Measurements from ENCODE around the gene PPARA.

The PPARA gene

DNA sequence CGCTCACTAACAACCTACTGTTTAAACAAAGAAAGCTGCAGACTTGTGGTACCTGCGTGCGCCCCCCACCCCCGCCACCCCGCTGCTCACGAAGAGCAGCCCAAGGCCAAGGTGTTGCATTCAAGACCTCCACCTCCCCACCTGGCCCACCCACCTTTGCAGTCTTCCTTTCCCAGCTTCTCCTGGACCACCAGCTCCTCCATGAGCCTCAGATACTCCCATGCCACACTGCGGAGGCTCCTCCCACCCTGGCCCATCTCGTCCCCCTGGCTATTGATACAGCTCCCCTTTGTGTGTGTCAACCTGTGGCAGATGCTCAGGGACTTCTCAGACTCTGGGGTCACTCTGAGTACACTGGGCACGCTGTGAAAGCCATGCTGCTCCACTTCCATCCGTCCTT is 95.9 kb downstream of the PPARA start:
- WGBS, 2 donors (ENCODE audit: extremely low coverage in 2 of 2, insufficient read length in 2 of 2, insufficient replicate concordance in 1 of 2): no CpG with 5 or more reads among the region's 10 CpGs
- Histone ChIP-seq H2AFZ (ENCODE audit: low read length) (no peak overlapping the region), H3K9ac (ENCODE audit: low read depth, low read length, poor library complexity) (no peak overlapping the region), H3K4me3 (ENCODE audit: low read length in 2 of 2) (no peak overlapping the region), H2BK5ac (ENCODE audit: low read length) (no peak overlapping the region), H3K4me2 (ENCODE audit: insufficient read depth, low read length, poor library complexity, severe bottlenecking) (no peak overlapping the region), H3K4me1 (ENCODE audit: control insufficient read depth in 2 of 2, insufficient read depth in 1 of 2, low read depth in 1 of 2, low read length in 2 of 2) (peaks cover 0 to 6% of the 10 kb centered on the region in 2 donors), H2BK15ac (ENCODE audit: low read length) (no peak overlapping the region), H2AK5ac (ENCODE audit: low read depth, low read length) (no peak overlapping the region), H2BK120ac (ENCODE audit: low read depth, low read length) (no peak overlapping the region), H3K9me3 (replicated peaks in 1 of 2; ENCODE audit: control insufficient read depth in 2 of 2, insufficient read depth in 1 of 2, low read depth in 1 of 2, low read length in 2 of 2) (peaks cover 2 to 6% of the 10 kb centered on the region in 2 donors), H4K8ac (ENCODE audit: low read depth, low read length) (no peak overlapping the region), H3K36me3 (replicated peaks in 1 of 2; ENCODE audit: control insufficient read depth in 2 of 2, insufficient read depth in 2 of 2, low read length in 2 of 2) (peaks cover 2 to 22% of the 10 kb centered on the region in 2 donors), H4K91ac (ENCODE audit: low read depth, low read length, poor library complexity) (no peak overlapping the region), H3K23ac (ENCODE audit: low read depth, low read length, poor library complexity) (no peak overlapping the region), H3K79me1 (ENCODE audit: low read depth, low read length) (peaks cover 8% of the 10 kb centered on the region), H3K18ac (ENCODE audit: low read length) (no peak overlapping the region), H3K4ac (ENCODE audit: low read length) (no peak overlapping the region), H2BK12ac (ENCODE audit: low read length) (no peak overlapping the region), H3K27me3 (ENCODE audit: control insufficient read depth in 3 of 3, insufficient read depth in 3 of 3, low read depth in 1 of 3, low read length in 3 of 3) (peaks cover 0 to 2% (median 0%) of the 10 kb centered on the region in 3 experiments), H3K27ac (replicated peaks; ENCODE audit: low read length) (no peak overlapping the region), H3K14ac (ENCODE audit: low read length) (no peak overlapping the region)
- no peak for DNase-seq (ENCODE audit: low spot score)

DNA sequence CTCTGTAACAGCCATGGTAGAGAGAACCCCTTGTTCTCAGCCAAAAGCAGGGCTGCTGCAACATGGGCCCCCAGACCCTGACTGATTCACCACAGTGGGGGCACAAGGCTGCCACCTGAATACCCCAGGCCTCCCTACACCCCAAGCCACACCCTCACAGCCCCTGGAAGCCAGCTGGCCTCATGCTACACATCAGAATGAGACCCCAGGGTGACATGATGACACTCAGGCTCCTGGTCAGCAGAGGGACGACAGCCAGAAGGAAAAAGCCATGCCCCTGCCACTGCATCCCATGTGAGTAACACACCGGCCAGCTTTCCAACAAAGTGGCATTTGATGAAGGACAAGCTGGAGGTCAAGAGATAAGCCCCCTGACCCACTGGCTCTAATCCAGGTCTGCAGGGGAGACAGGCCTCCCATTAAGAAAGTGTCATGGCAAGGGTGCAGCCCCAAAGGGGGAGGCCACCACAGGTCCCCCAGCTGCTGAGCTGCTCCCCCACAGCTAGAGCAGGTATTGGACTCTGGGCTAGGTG is 97.2 kb downstream of the PPARA start:
- H2BK12ac ChIP-seq (ENCODE audit: low read length): no peak overlapping the region
- no peak overlapping the region for H3K18ac ChIP-seq (ENCODE audit: low read length)
- H3K27ac ChIP-seq (replicated peaks; ENCODE audit: low read length): no peak overlapping the region
- peaks cover 2 to 8% of the 10 kb centered on the region in 2 donors for H3K9me3 ChIP-seq (replicated peaks in 1 of 2; ENCODE audit: control insufficient read depth in 2 of 2, insufficient read depth in 1 of 2, low read depth in 1 of 2, low read length in 2 of 2)
- H3K27me3 ChIP-seq (ENCODE audit: control insufficient read depth in 3 of 3, insufficient read depth in 3 of 3, low read depth in 1 of 3, low read length in 3 of 3): peaks cover 0 to 2% (median 0%) of the 10 kb centered on the region in 3 experiments
- no CpG with 5 or more reads among the region's 2 CpGs for WGBS, 2 donors (ENCODE audit: extremely low coverage in 2 of 2, insufficient read length in 2 of 2, insufficient replicate concordance in 1 of 2)
- no peak overlapping the region for H3K4ac ChIP-seq (ENCODE audit: low read length)
- H3K4me2 ChIP-seq (ENCODE audit: insufficient read depth, low read length, poor library complexity, severe bottlenecking): no peak overlapping the region
- H2AFZ ChIP-seq (ENCODE audit: low read length): no peak overlapping the region
- peaks cover 8% of the 10 kb centered on the region for H3K79me1 ChIP-seq (ENCODE audit: low read depth, low read length)
- H2BK120ac ChIP-seq (ENCODE audit: low read depth, low read length): no peak overlapping the region
- no peak overlapping the region for H4K91ac ChIP-seq (ENCODE audit: low read depth, low read length, poor library complexity)
- no peak for DNase-seq (ENCODE audit: low spot score)
- no peak overlapping the region for H3K4me3 ChIP-seq (ENCODE audit: low read length in 2 of 2)
- peaks cover 0 to 6% of the 10 kb centered on the region in 2 donors for H3K4me1 ChIP-seq (ENCODE audit: control insufficient read depth in 2 of 2, insufficient read depth in 1 of 2, low read depth in 1 of 2, low read length in 2 of 2)
- H4K8ac ChIP-seq (ENCODE audit: low read depth, low read length): peak overlapping the region; percentile 9
- H3K9ac ChIP-seq (ENCODE audit: low read depth, low read length, poor library complexity): peak overlapping the region; percentile 17
- H2BK5ac ChIP-seq (ENCODE audit: low read length): peak overlapping the region; percentile 31
- H3K23ac ChIP-seq (ENCODE audit: low read depth, low read length, poor library complexity): peak overlapping the region; percentile 26
- H3K36me3 ChIP-seq (replicated peaks in 1 of 2; ENCODE audit: control insufficient read depth in 2 of 2, insufficient read depth in 2 of 2, low read length in 2 of 2): peaks cover 2 to 22% of the 10 kb centered on the region in 2 donors
- H2AK5ac ChIP-seq (ENCODE audit: low read depth, low read length): no peak overlapping the region
- no peak overlapping the region for H2BK15ac ChIP-seq (ENCODE audit: low read length)
- no peak overlapping the region for H3K14ac ChIP-seq (ENCODE audit: low read length)

DNA sequence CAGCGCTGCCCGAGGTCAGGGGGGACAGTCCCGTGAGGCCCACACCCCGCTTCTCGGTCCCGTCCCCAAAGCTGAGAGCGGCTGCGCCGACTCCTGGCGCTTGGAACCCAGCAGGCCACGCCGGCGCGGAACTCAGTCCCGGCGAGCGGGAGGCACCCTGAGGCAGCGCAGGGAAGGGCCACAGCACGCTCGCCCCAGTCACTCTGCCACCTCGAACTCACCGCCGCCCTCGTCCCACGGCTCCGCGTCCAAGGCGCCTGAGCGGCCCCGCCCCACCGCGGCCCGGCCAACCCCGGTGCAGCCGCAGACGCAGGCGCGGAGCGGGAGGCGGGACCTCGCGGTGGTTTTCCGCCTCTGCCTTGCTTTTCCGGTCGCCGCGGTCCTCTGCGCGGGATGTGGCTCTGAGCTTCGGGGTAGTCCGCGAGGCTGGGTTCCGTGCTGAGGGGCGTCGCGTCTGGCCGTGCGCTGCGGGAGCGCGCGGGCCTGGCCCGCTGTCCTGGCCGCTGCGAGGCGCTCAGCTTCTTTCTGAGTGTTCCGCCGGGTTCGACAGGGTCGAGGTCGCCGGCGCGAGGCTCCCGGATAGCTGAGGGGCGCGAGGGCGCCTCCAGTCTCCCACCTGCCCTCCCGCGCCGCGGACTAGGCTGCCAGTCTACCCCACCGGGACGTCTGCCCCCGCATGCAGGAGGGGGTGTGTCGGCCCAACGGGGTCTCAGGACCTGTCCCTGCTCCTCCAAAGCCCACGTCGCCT is 99.9 kb downstream of the PPARA start, which contains the start of gene CDPF1:
Gene CDPF1, minus strand, starts transcription at position 259 of the 748 bp plus-strand sequence. CDS start 2,009 bp downstream, outside the sequence.
- H3K4me3 ChIP-seq (ENCODE audit: low read length in 2 of 2): peak within 1 kb of the TSS; percentile 97 to 99
- peak within 1 kb of the TSS; percentile 97 for H3K4ac ChIP-seq (ENCODE audit: low read length)
- peak within 1 kb of the TSS; percentile 94 for H2AK5ac ChIP-seq (ENCODE audit: low read depth, low read length)
- H3K79me1 ChIP-seq (ENCODE audit: low read depth, low read length): peaks cover 8% of the 10 kb centered on the region
- no peak within 1 kb of the TSS for H2BK120ac ChIP-seq (ENCODE audit: low read depth, low read length)
- peak within 1 kb of the TSS; percentile 97 for H3K23ac ChIP-seq (ENCODE audit: low read depth, low read length, poor library complexity)
- peak within 1 kb of the TSS; percentile 97 for H3K14ac ChIP-seq (ENCODE audit: low read length)
- H3K18ac ChIP-seq (ENCODE audit: low read length): peak within 1 kb of the TSS; percentile 98
- H2BK5ac ChIP-seq (ENCODE audit: low read length): peak within 1 kb of the TSS; percentile 63
- peak within 1 kb of the TSS; percentile 75 for H4K8ac ChIP-seq (ENCODE audit: low read depth, low read length)
- H3K27ac ChIP-seq (replicated peaks; ENCODE audit: low read length): peak within 1 kb of the TSS; percentile 31
- H2AFZ ChIP-seq (ENCODE audit: low read length): peak within 1 kb of the TSS; percentile 99
- WGBS, 2 donors (ENCODE audit: extremely low coverage in 2 of 2, insufficient read length in 2 of 2, insufficient replicate concordance in 1 of 2): no CpG with 5 or more reads among the region's 89 CpGs
- peaks cover 0 to 5% of the 10 kb centered on the region in 2 donors for H3K36me3 ChIP-seq (replicated peaks in 1 of 2; ENCODE audit: control insufficient read depth in 2 of 2, insufficient read depth in 2 of 2, low read length in 2 of 2)
- peaks cover 0 to 6% of the 10 kb centered on the region in 2 donors for H3K4me1 ChIP-seq (ENCODE audit: control insufficient read depth in 2 of 2, insufficient read depth in 1 of 2, low read depth in 1 of 2, low read length in 2 of 2)
- DNase-seq (ENCODE audit: low spot score): peak; percentile 75
- H3K4me2 ChIP-seq (ENCODE audit: insufficient read depth, low read length, poor library complexity, severe bottlenecking): peak within 1 kb of the TSS; percentile 92
- peak within 1 kb of the TSS; percentile 61 for H2BK12ac ChIP-seq (ENCODE audit: low read length)
- H3K27me3 ChIP-seq (ENCODE audit: control insufficient read depth in 3 of 3, insufficient read depth in 3 of 3, low read depth in 1 of 3, low read length in 3 of 3): peaks cover 0 to 2% (median 0%) of the 10 kb centered on the region in 3 experiments
- peak within 1 kb of the TSS; percentile 62 for H4K91ac ChIP-seq (ENCODE audit: low read depth, low read length, poor library complexity)
- H3K9me3 ChIP-seq (replicated peaks in 1 of 2; ENCODE audit: control insufficient read depth in 2 of 2, insufficient read depth in 1 of 2, low read depth in 1 of 2, low read length in 2 of 2): peaks cover 6 to 15% of the 10 kb centered on the region in 2 donors
- H3K9ac ChIP-seq (ENCODE audit: low read depth, low read length, poor library complexity): peak within 1 kb of the TSS; percentile 95
- peak within 1 kb of the TSS; percentile 40 for H2BK15ac ChIP-seq (ENCODE audit: low read length)

DNA sequence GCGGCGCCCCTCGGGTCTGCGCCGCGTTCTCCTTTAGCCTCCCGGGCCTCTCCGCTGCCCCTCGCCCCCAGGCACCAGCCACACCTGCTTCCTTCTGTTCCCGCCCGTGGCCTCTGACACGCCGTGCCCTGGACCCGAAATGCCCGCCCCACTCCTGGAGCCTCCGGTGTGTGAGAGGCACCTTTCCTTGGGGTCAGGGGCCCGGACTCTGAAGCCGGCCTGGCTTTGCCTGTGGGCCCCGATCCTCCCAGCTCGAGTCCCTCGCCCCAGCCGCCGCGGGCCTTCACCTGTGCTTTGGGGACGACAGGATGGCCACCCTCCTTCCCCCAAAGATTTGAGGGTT is 100.4 kb downstream of the PPARA start:
- Histone ChIP-seq H2BK15ac (ENCODE audit: low read length) (no peak overlapping the region), H3K79me1 (ENCODE audit: low read depth, low read length) (peaks cover 8% of the 10 kb centered on the region), H3K14ac (ENCODE audit: low read length) (peak overlapping the region; percentile 97), H3K4me2 (ENCODE audit: insufficient read depth, low read length, poor library complexity, severe bottlenecking) (peak overlapping the region; percentile 92), H4K91ac (ENCODE audit: low read depth, low read length, poor library complexity) (peak overlapping the region; percentile 62), H2AK5ac (ENCODE audit: low read depth, low read length) (peak overlapping the region; percentile 89), H2BK12ac (ENCODE audit: low read length) (peak overlapping the region; percentile 14), H3K27ac (replicated peaks; ENCODE audit: low read length) (no peak overlapping the region), H3K36me3 (replicated peaks in 1 of 2; ENCODE audit: control insufficient read depth in 2 of 2, insufficient read depth in 2 of 2, low read length in 2 of 2) (peaks cover 0 to 5% of the 10 kb centered on the region in 2 donors), H3K18ac (ENCODE audit: low read length) (peak overlapping the region; percentile 98), H3K4ac (ENCODE audit: low read length) (peak overlapping the region; percentile 97), H3K4me1 (ENCODE audit: control insufficient read depth in 2 of 2, insufficient read depth in 1 of 2, low read depth in 1 of 2, low read length in 2 of 2) (peaks cover 0 to 6% of the 10 kb centered on the region in 2 donors), H3K9me3 (replicated peaks in 1 of 2; ENCODE audit: control insufficient read depth in 2 of 2, insufficient read depth in 1 of 2, low read depth in 1 of 2, low read length in 2 of 2) (peaks cover 8 to 15% of the 10 kb centered on the region in 2 donors), H3K4me3 (ENCODE audit: low read length in 2 of 2) (peak overlapping the region; percentile 97 to 99), H2AFZ (ENCODE audit: low read length) (peak overlapping the region; percentile 99), H3K23ac (ENCODE audit: low read depth, low read length, poor library complexity) (peak overlapping the region; percentile 52), H2BK5ac (ENCODE audit: low read length) (peak overlapping the region; percentile 63), H3K9ac (ENCODE audit: low read depth, low read length, poor library complexity) (peak overlapping the region; percentile 95), H2BK120ac (ENCODE audit: low read depth, low read length) (no peak overlapping the region), H4K8ac (ENCODE audit: low read depth, low read length) (peak overlapping the region; percentile 75), H3K27me3 (ENCODE audit: control insufficient read depth in 3 of 3, insufficient read depth in 3 of 3, low read depth in 1 of 3, low read length in 3 of 3) (peaks cover 0 to 2% (median 0%) of the 10 kb centered on the region in 3 experiments)
- no peak for DNase-seq (ENCODE audit: low spot score)
- WGBS, 2 donors (ENCODE audit: extremely low coverage in 2 of 2, insufficient read length in 2 of 2, insufficient replicate concordance in 1 of 2): no CpG with 5 or more reads among the region's 25 CpGs
